Neural progenitor cell (in vitro differentiated cells): ENCODE results near the gene MS4A4A.

Source experiments
- EZH2 ChIP-seq: fragments of 200-600 bp; sonication (generic); IDR thresholded peaks from 2 replicates; pipeline ENCODE4 v1.6.1; 2017; ENCODE audit warnings: antibody characterized with exemption, mild to moderate bottlenecking, moderate library complexity
- EZH2phosphoT487 ChIP-seq: fragments of 200-600 bp; sonication (generic); IDR thresholded peaks from 2 replicates; pipeline ENCODE4 v1.6.1; 2017; ENCODE audit warnings: antibody characterized with exemption
- TF ChIP-seq, protein P1 (sequence below): fragments of 200-600 bp; sonication (generic); IDR thresholded peaks from 2 replicates; pipeline ENCODE4 v1.5.1; 2017; ENCODE audit warnings: antibody characterized with exemption, mild to moderate bottlenecking

DNA sequence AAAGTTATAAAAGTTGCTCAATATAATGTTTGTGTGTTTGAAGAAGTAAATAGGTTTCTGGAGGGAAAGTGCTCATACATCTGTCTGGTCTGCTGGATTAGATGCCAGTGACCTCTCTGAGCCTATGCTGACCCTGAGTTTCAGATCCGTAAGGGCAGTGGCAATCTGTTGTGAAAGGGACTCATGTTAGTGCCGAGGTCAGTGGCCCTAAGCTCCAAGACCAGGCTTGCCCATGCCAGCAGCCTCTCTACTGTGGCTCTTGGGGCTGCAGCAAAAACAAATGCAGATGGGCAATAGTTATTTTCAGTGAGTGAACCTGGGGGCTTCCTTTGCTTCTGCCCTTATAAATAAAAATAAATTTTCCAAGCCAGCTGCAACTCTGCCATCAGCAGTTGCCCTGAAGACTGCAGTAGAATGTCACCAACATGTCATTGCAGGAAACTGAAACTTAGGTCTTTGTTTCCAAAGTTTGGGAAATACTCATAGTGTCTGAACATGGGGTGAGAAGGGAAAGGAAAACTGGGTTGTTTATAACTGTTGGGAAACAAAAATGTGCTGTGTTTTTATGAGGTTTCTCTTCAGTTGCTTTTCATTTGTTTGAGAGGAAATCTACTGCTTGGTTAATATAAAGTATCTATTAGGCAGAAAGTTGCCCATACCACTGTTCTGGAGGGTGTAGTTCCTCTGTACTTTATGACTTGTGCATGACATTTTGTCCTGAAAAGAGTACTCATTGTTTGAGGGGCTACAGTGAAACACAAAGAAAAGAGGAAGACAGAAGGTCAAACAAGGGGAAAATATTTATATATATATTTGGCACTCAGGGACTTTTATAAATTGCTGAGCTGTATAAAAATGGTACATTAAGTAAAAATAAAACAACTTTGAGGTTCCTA lies 28.0 kb upstream of the MS4A4A start:
- TF ChIP-seq, protein P1, sequence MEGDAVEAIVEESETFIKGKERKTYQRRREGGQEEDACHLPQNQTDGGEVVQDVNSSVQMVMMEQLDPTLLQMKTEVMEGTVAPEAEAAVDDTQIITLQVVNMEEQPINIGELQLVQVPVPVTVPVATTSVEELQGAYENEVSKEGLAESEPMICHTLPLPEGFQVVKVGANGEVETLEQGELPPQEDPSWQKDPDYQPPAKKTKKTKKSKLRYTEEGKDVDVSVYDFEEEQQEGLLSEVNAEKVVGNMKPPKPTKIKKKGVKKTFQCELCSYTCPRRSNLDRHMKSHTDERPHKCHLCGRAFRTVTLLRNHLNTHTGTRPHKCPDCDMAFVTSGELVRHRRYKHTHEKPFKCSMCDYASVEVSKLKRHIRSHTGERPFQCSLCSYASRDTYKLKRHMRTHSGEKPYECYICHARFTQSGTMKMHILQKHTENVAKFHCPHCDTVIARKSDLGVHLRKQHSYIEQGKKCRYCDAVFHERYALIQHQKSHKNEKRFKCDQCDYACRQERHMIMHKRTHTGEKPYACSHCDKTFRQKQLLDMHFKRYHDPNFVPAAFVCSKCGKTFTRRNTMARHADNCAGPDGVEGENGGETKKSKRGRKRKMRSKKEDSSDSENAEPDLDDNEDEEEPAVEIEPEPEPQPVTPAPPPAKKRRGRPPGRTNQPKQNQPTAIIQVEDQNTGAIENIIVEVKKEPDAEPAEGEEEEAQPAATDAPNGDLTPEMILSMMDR: no peak
- no peak for TF ChIP-seq EZH2
- no peak for TF ChIP-seq EZH2phosphoT487
